ENCODE data around the gene STOM.
A peak's percentile ranks its signal among the peaks of the same experiment; 100 is the strongest.

Gene STOM

GRCh38 chr9:121318631-121319382 is 51.2 kb downstream of the STOM start:
- no peak for DNase-seq

- no peak for DNase-seq
Observed at GRCh38 chr9:121317737-121318630, 52.1 kb downstream of the STOM start.

- no peak for DNase-seq
Observed at GRCh38 chr9:121316852-121317373, 53.1 kb downstream of the STOM start.

- no peak for DNase-seq
Observed at GRCh38 chr9:121316378-121316777, 53.7 kb downstream of the STOM start.

- no peak for DNase-seq
Observed at GRCh38 chr9:121313458-121314152, 56.4 kb downstream of the STOM start.

- no peak for DNase-seq
Observed at GRCh38 chr9:121312169-121312568, 57.9 kb downstream of the STOM start.

- DNase-seq = no peak
Observed at GRCh38 chr9:121310571-121310970, 59.5 kb downstream of the STOM start.

- no peak for DNase-seq
Observed at GRCh38 chr9:121309833-121310425, 60.1 kb downstream of the STOM start.

GRCh38 chr9:121309171-121309570 is 60.9 kb downstream of the STOM start:
- DNase-seq = no peak

- no peak for DNase-seq
Observed at GRCh38 chr9:121308765-121309164, 61.3 kb downstream of the STOM start.

- no peak for DNase-seq
Observed at GRCh38 chr9:121307976-121308375, 62.1 kb downstream of the STOM start.

- no peak for DNase-seq
Observed at GRCh38 chr9:121305269-121305994, 64.6 kb downstream of the STOM start.

GRCh38 chr9:121304707-121305106 is 65.3 kb downstream of the STOM start:
- DNase-seq = no peak

GRCh38 chr9:121303456-121304451 is 66.3 kb downstream of the STOM start:
- DNase-seq = no peak

GRCh38 chr9:121302786-121303185 is 67.3 kb downstream of the STOM start:
- DNase-seq = no peak

- DNase-seq = no peak
Observed at GRCh38 chr9:121302341-121302740, 67.7 kb downstream of the STOM start.

GRCh38 chr9:121301881-121302286 is 68.2 kb downstream of the STOM start:
- no peak for DNase-seq

GRCh38 chr9:121300283-121301119 is 69.5 kb downstream of the STOM start:
- DNase-seq = no peak

GRCh38 chr9:121299467-121300282 is 70.4 kb downstream of the STOM start:
- peak; percentile 37 for DNase-seq
